B cell (primary cell): ENCODE measurements around the gene RNF103. TPM values are rescaled to one million over a fixed set of nuclear protein-coding genes. Genes with fewer than 3 reads are reported as not detected.

Experiments used
- ATAC-seq: fragments of 200-7000 bp; cut with Tn5 transposase; one replicate; pipeline ENCODE4 v1.10.0; 2021; ENCODE audit warnings: low read depth, mild to moderate bottlenecking, moderate number of reproducible peaks, moderate library complexity
- CTCF ChIA-PET: fragments of 350-600 bp; sonication (Branson Sonifier 250); formaldehyde crosslinking; loops from one replicate; lab custom pipeline; 2021; ENCODE audit warnings: antibody characterized with exemption, inconsistent platforms; lab: Charles Lee
- POLR2A ChIA-PET: fragments of 350-600 bp; sonication (Branson Sonifier 250); formaldehyde crosslinking; loops from one replicate; lab custom pipeline; 2021; ENCODE audit warnings: antibody characterized with exemption; lab: Charles Lee
- DNase-seq: peaks from one replicate; pipeline ENCODE4 v3.0.0; 2013
- H2AFZ ChIP-seq: 2 replicates; pipeline ENCODE4 v1.6.1; 2012; ENCODE audit warnings: mild to moderate bottlenecking, low read depth, low read length; ENCODE audit not compliant: insufficient read depth, poor library complexity, severe bottlenecking
- H3K27ac ChIP-seq, 2 donors: 1 replicate in 1 of 2; 2 replicates in 1 of 2; pipeline ENCODE4 v1.5.1; 2012 to 2013; ENCODE audit warnings: low read length in 2 of 2, mild to moderate bottlenecking in 2 of 2, moderate library complexity in 1 of 2
- H3K27me3 ChIP-seq, 4 experiments: fragments of 200-600 bp in 1 of 4; sonication (generic) in 1 of 4; replicated peaks in 1 of 4; 1 replicate in 2 of 4; 2 replicates in 2 of 4; pipeline versions ENCODE4 v1.6.1 to v1.7.0; 2013 to 2016; ENCODE audit warnings: low read length in 3 of 4, mild to moderate bottlenecking in 2 of 4, mixed read lengths in 1 of 4, moderate library complexity in 1 of 4; ENCODE audit not compliant: insufficient read depth in 4 of 4, control insufficient read depth in 3 of 4; ENCODE audit errors: control extremely low read depth in 1 of 4
- H3K36me3 ChIP-seq, 2 experiments: replicated peaks in 1 of 2; 1 replicate in 1 of 2; 2 replicates in 1 of 2; pipeline versions ENCODE4 v1.6.1 to v1.7.1; 2013; ENCODE audit warnings: low read length in 1 of 2; ENCODE audit not compliant: insufficient read depth in 2 of 2, control insufficient read depth in 1 of 2; ENCODE audit errors: control extremely low read depth in 1 of 2, extremely low read depth in 1 of 2
- H3K4me1 ChIP-seq, 2 donors: fragments of 200-600 bp in 1 of 2; sonication (generic) in 1 of 2; 1 replicate in 1 of 2; 2 replicates in 1 of 2; pipeline versions ENCODE4 v1.5.1 to v1.6.1; 2013 to 2017; ENCODE audit warnings: low read length in 2 of 2; ENCODE audit not compliant: control insufficient read depth in 2 of 2, insufficient read depth in 2 of 2
- H3K4me2 ChIP-seq: replicated peaks from 2 replicates; pipeline ENCODE3; 2012; ENCODE audit warnings: mild to moderate bottlenecking, low read depth, low read length; ENCODE audit not compliant: poor library complexity, severe bottlenecking
- H3K4me3 ChIP-seq, 5 experiments: fragments of 200-600 bp in 1 of 5; sonication (generic) in 1 of 5; 1 replicate in 3 of 5; 2 replicates in 2 of 5; pipeline versions ENCODE4 v1.5.1 to v1.7.0; 2011 to 2016; ENCODE audit warnings: low read length in 4 of 5, mild to moderate bottlenecking in 4 of 5, low read depth in 2 of 5, control low read depth in 1 of 5, moderate library complexity in 1 of 5; ENCODE audit not compliant: insufficient read depth in 1 of 5; ENCODE audit errors: control extremely low read depth in 1 of 5, extremely low read depth in 1 of 5
- H3K79me2 ChIP-seq: fragments of 200-600 bp; sonication (generic); one replicate; pipeline ENCODE4 v1.6.0; 2016; ENCODE audit warnings: low read length; ENCODE audit not compliant: control insufficient read depth, insufficient read depth
- H3K9ac ChIP-seq: fragments of 200-600 bp; sonication (generic); 2 replicates; pipeline ENCODE4 v1.6.1; 2017; ENCODE audit warnings: mild to moderate bottlenecking, low read length, moderate library complexity
- H3K9me3 ChIP-seq, 3 donors: one replicate each; pipeline versions ENCODE4 v1.6.1 to v1.7.1; 2013; ENCODE audit warnings: low read length in 2 of 3; ENCODE audit not compliant: control insufficient read depth in 2 of 3, insufficient read depth in 1 of 3; ENCODE audit errors: control extremely low read depth in 1 of 3
- H4K20me1 ChIP-seq: 2 replicates; pipeline ENCODE4 v1.6.0; 2012; ENCODE audit warnings: mild to moderate bottlenecking, low read length; ENCODE audit not compliant: insufficient read depth, control insufficient read depth, poor library complexity, severe bottlenecking
- H3K27ac Mint-ChIP-seq: one replicate; pipeline ENCODE4 v1.8.0; 2021; ENCODE audit warnings: mixed read lengths
- H3K27me3 Mint-ChIP-seq: one replicate; pipeline ENCODE4 v1.8.0; 2021; ENCODE audit warnings: mixed read lengths
- H3K4me1 Mint-ChIP-seq: one replicate; pipeline ENCODE4 v1.8.0; 2021; ENCODE audit warnings: mixed read lengths
- H3K4me3 Mint-ChIP-seq: one replicate; pipeline ENCODE4 v1.8.0; 2021; ENCODE audit warnings: mixed read lengths
- H3K9me3 Mint-ChIP-seq: one replicate; pipeline ENCODE4 v1.8.0; 2022; ENCODE audit warnings: mixed read lengths; ENCODE audit not compliant: insufficient read depth
- CTCF ChIP-seq: fragments of 200-600 bp; IDR thresholded peaks from one replicate; pipeline ENCODE4 v1.8.0; 2022; ENCODE audit warnings: antibody characterized with exemption, mild to moderate bottlenecking
- EZH2 ChIP-seq: IDR thresholded peaks from 2 replicates; pipeline ENCODE4 v1.6.1; 2012; ENCODE audit warnings: borderline replicate concordance, low read depth, mild to moderate bottlenecking, moderate library complexity, low read length; ENCODE audit not compliant: insufficient read depth, poor library complexity, severe bottlenecking
- WGBS: methylation state at CpG from one replicate; pipeline ENCODE4 v1.1.5; 2013; ENCODE audit warnings: missing lambda C conversion rate; ENCODE audit not compliant: insufficient coverage; 5-methylcytosine and 5-hydroxymethylcytosine counted together
- intact Hi-C: fragments of 100-400 bp; cut with micrococcal nuclease; formaldehyde crosslinking; loops from one replicate; pipeline ENCODE4 v1.10.0; 2022
- polyA plus RNA-seq: library from polyadenylated mRNA; depleted of rRNA; stranded (reverse); fragments of >200 nt; gene quantifications from 2 replicates; pipeline ENCODE4 v1.2.3, GENCODE V29; 2012
- total RNA-seq, 2 donors: library from RNA; stranded (reverse); fragments of 120-200 nt in 1 of 2; gene quantifications; 1 replicate in 1 of 2; 2 replicates in 1 of 2; pipeline versions ENCODE4 v1.2.3 to v1.2.4, GENCODE V29; 2013 to 2022

The RNF103 gene
- total and polyA plus RNA-seq, 2 donors (not counting 1 experiment from before 2014, with no cell fraction given) = 23.7 to 37.2 TPM

- Histone ChIP-seq H3K4me1 (no peaks in the 10 kb centered on the region), H3K36me3 (no peaks in the 10 kb centered on the region), H3K27ac (no peak overlapping the region), H3K4me3 (no peak overlapping the region), H4K20me1 (no peaks in the 10 kb centered on the region), H3K79me2 (no peaks in the 10 kb centered on the region), H3K9ac (no peak overlapping the region), H3K4me2 (no peak overlapping the region), H3K9me3 (peaks cover 3 to 4% (median 4%) of the 10 kb centered on the region in 3 donors), H3K27me3 (no peaks in the 10 kb centered on the region), H2AFZ (no peak overlapping the region)
- H3K27ac Mint-ChIP-seq = no peak overlapping the region
- ATAC-seq = no peak
- ChIA-PET POLR2A (no interaction called here), CTCF (interaction anchor here (1.0 kb wide), 1 partner anchor 194 kb away, joined by 3 read pairs; no protein-coding TSS in a partner anchor)
- no peaks in the 10 kb centered on the region for H3K27me3 Mint-ChIP-seq
- intact Hi-C loops = no loop called here
- H3K4me3 Mint-ChIP-seq = no peak overlapping the region
- H3K9me3 Mint-ChIP-seq = peaks cover 4% of the 10 kb centered on the region
- TF ChIP-seq EZH2 = no peak
- TF ChIP-seq CTCF = no peak
- WGBS = 74% methylated on average over 4 of the region's 5 CpGs
- no peaks in the 10 kb centered on the region for H3K4me1 Mint-ChIP-seq
- no peak for DNase-seq
Measured at GRCh38 chr2:86636842-86637241, 13.2 kb upstream of the RNF103 start.

DNA sequence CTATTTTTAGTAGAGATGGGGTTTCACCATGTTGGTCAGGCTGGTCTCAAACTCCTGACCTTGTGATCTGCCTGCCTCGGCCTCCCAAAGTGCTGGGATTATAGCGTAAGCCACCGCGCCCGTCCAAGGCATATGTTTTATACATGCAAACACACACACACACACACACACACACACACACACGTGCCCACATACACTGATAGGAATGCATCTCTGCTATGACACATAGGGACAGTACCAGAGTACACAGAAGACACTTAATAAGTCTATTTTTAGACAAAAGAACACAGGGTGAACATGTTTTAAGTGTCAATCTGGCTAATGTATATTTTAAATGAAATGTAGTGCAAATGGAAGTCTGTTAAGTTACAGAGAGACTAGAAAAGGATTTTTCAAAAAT is 10.7 kb upstream of the RNF103 start:
- Histone ChIP-seq H3K4me1 (no peaks in the 10 kb centered on the region), H3K4me2 (no peak overlapping the region), H3K36me3 (no peaks in the 10 kb centered on the region), H3K9me3 (peaks cover 0 to 4% (median 0%) of the 10 kb centered on the region in 3 donors), H3K27ac (no peak overlapping the region), H2AFZ (no peak overlapping the region), H3K27me3 (peaks cover 0 to 2% (median 0%) of the 10 kb centered on the region in 4 experiments), H3K9ac (no peak overlapping the region), H3K79me2 (no peaks in the 10 kb centered on the region), H4K20me1 (no peaks in the 10 kb centered on the region), H3K4me3 (no peak overlapping the region)
- H3K4me1 Mint-ChIP-seq = no peaks in the 10 kb centered on the region
- no peak for TF ChIP-seq CTCF
- TF ChIP-seq EZH2 = no peak
- ATAC-seq = no peak
- no peaks in the 10 kb centered on the region for H3K27me3 Mint-ChIP-seq
- H3K9me3 Mint-ChIP-seq = peaks cover 3% of the 10 kb centered on the region
- no peak for DNase-seq
- no peak overlapping the region for H3K4me3 Mint-ChIP-seq
- intact Hi-C loops = no loop called here
- H3K27ac Mint-ChIP-seq = no peak overlapping the region
- ChIA-PET POLR2A (no interaction called here), CTCF (no interaction called here)
- 96% methylated on average over 5 of the region's 6 CpGs for WGBS
